Thyroid gland (tissue), 4 donors: ENCODE results near the gene TEX10.

Experiments
- CTCF ChIP-seq, 6 experiments: fragments of 200-600 bp in 3 of 6; fragments of 450-650 bp in 3 of 6; sonication (generic) in 3 of 6; IDR thresholded peaks; one replicate each; pipeline ENCODE4 v1.5.1; 2016 to 2019; ENCODE audit warnings: antibody characterized with exemption in 6 of 6, mild to moderate bottlenecking in 2 of 6, inconsistent platforms in 1 of 6, moderate library complexity in 1 of 6
- POLR2A ChIP-seq, 2 donors: fragments of 450-650 bp; IDR thresholded peaks; one replicate each; pipeline ENCODE4 v1.6.1; 2017; ENCODE audit warnings: antibody characterized with exemption in 2 of 2, mild to moderate bottlenecking in 2 of 2, moderate library complexity in 1 of 2

GRCh38 chr9:100364013-100364412, 11.3 kb upstream of the TEX10 start:
- no peak for TF ChIP-seq CTCF (IDR thresholded peaks at IDR 0.05)
- TF ChIP-seq POLR2A (IDR thresholded peaks at IDR 0.05): no peak
